ENCODE data around the gene CALY. TPM values are rescaled to one million over a fixed set of nuclear protein-coding genes. Genes with fewer than 3 reads are reported as not detected.

The CALY gene
- total RNA-seq, 1 experiment from 2014 or later: 0.47 TPM

DNA sequence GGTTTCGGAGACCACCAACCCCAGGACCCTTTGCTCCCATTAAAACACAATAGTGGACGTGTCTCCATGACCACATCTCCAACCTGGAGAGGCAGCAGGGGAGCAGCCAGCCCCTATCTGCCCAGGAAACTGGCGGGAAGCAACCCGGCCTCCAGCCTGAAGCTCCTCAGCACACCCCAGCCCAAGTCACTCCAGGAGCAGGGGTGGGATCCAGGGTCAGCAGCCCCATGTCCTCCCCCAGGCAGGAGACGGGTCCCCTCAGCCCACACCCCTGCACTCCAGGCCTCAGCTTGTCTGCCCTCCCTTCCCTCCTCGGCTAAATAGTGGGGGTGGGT, 60.6 kb downstream of the CALY start:
- ChIA-PET CTCF (no interaction called here), POLR2A (no interaction called here), RAD21 (ENCODE audit: low non-redundant PET in 1 of 2, low total read pairs in 2 of 2, uncharacterized antibody in 2 of 2, unreplicated experiment in 2 of 2) (no interaction called here)
- Histone ChIP-seq H4K20me1 (ENCODE audit: insufficient read depth) (no peaks in the 10 kb centered on the region), H3K9me3 (ENCODE audit: control insufficient read depth in 1 of 2, insufficient read depth in 1 of 2, low read depth in 1 of 2, low read length in 2 of 2) (no peaks in the 10 kb centered on the region), H3K9me2 (ENCODE audit: insufficient read depth) (no peaks in the 10 kb centered on the region), H3K4me1 (ENCODE audit: control insufficient read depth in 1 of 2, insufficient read depth in 2 of 2, low read length in 2 of 2) (no peaks in the 10 kb centered on the region), H3K36me3 (ENCODE audit: control insufficient read depth in 1 of 2, insufficient read depth in 2 of 2, low read length in 2 of 2) (no peaks in the 10 kb centered on the region), H3K27me3 (ENCODE audit: insufficient read depth, low read length) (no peaks in the 10 kb centered on the region), H2AFZ (ENCODE audit: low read depth, low read length, poor library complexity, severe bottlenecking) (no peak overlapping the region), H3K27ac (ENCODE audit: low read depth, low read length) (no peak overlapping the region), H3K4me2 (ENCODE audit: low read length) (no peak overlapping the region), H3K79me2 (ENCODE audit: insufficient read depth, low read length) (no peaks in the 10 kb centered on the region), H3K4me3 (replicated peaks in 1 of 2; ENCODE audit: low read depth in 1 of 2, low read length in 2 of 2) (no peak overlapping the region), H3K9ac (ENCODE audit: low read length) (no peak overlapping the region)
- DNase-seq (ENCODE audit: low read depth, low spot score) (no peak), ATAC-seq (no peak)
- TF ChIP-seq, protein P1, sequence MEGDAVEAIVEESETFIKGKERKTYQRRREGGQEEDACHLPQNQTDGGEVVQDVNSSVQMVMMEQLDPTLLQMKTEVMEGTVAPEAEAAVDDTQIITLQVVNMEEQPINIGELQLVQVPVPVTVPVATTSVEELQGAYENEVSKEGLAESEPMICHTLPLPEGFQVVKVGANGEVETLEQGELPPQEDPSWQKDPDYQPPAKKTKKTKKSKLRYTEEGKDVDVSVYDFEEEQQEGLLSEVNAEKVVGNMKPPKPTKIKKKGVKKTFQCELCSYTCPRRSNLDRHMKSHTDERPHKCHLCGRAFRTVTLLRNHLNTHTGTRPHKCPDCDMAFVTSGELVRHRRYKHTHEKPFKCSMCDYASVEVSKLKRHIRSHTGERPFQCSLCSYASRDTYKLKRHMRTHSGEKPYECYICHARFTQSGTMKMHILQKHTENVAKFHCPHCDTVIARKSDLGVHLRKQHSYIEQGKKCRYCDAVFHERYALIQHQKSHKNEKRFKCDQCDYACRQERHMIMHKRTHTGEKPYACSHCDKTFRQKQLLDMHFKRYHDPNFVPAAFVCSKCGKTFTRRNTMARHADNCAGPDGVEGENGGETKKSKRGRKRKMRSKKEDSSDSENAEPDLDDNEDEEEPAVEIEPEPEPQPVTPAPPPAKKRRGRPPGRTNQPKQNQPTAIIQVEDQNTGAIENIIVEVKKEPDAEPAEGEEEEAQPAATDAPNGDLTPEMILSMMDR (IDR thresholded peaks at IDR 0.05 in 2 of 3, conservative IDR thresholded peaks at IDR 0.05 in 1 of 3; ENCODE audit: borderline replicate concordance in 1 of 3, insufficient read depth in 1 of 3, low read depth in 2 of 3, low read length in 2 of 3): no peak
- no peak for TF ChIP-seq ZFX (IDR thresholded peaks at IDR 0.05)
- TF ChIP-seq ELF1 (IDR thresholded peaks at IDR 0.05; ENCODE audit: borderline replicate concordance, low read depth): no peak
- TF ChIP-seq, protein P2, sequence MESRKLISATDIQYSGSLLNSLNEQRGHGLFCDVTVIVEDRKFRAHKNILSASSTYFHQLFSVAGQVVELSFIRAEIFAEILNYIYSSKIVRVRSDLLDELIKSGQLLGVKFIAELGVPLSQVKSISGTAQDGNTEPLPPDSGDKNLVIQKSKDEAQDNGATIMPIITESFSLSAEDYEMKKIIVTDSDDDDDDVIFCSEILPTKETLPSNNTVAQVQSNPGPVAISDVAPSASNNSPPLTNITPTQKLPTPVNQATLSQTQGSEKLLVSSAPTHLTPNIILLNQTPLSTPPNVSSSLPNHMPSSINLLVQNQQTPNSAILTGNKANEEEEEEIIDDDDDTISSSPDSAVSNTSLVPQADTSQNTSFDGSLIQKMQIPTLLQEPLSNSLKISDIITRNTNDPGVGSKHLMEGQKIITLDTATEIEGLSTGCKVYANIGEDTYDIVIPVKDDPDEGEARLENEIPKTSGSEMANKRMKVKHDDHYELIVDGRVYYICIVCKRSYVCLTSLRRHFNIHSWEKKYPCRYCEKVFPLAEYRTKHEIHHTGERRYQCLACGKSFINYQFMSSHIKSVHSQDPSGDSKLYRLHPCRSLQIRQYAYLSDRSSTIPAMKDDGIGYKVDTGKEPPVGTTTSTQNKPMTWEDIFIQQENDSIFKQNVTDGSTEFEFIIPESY (IDR thresholded peaks at IDR 0.05; ENCODE audit: extremely low read depth, insufficient replicate concordance, low read length): no peak
- no peak for TF ChIP-seq EGR1 (IDR thresholded peaks at IDR 0.05; ENCODE audit: low read depth)
- no peak for TF ChIP-seq SRF (IDR thresholded peaks at IDR 0.05; ENCODE audit: low read depth)
- TF ChIP-seq, protein P3, sequence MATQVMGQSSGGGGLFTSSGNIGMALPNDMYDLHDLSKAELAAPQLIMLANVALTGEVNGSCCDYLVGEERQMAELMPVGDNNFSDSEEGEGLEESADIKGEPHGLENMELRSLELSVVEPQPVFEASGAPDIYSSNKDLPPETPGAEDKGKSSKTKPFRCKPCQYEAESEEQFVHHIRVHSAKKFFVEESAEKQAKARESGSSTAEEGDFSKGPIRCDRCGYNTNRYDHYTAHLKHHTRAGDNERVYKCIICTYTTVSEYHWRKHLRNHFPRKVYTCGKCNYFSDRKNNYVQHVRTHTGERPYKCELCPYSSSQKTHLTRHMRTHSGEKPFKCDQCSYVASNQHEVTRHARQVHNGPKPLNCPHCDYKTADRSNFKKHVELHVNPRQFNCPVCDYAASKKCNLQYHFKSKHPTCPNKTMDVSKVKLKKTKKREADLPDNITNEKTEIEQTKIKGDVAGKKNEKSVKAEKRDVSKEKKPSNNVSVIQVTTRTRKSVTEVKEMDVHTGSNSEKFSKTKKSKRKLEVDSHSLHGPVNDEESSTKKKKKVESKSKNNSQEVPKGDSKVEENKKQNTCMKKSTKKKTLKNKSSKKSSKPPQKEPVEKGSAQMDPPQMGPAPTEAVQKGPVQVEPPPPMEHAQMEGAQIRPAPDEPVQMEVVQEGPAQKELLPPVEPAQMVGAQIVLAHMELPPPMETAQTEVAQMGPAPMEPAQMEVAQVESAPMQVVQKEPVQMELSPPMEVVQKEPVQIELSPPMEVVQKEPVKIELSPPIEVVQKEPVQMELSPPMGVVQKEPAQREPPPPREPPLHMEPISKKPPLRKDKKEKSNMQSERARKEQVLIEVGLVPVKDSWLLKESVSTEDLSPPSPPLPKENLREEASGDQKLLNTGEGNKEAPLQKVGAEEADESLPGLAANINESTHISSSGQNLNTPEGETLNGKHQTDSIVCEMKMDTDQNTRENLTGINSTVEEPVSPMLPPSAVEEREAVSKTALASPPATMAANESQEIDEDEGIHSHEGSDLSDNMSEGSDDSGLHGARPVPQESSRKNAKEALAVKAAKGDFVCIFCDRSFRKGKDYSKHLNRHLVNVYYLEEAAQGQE (IDR thresholded peaks at IDR 0.05; ENCODE audit: low read depth): no peak
- TF ChIP-seq EZH2phosphoT487 (IDR thresholded peaks at IDR 0.05; ENCODE audit: borderline replicate concordance): no peak
- TF ChIP-seq CBX3 (IDR thresholded peaks at IDR 0.05; ENCODE audit: low read depth): no peak
- TF ChIP-seq FOSL1 (IDR thresholded peaks at IDR 0.05; ENCODE audit: low read depth): no peak
- TF ChIP-seq, protein P4, sequence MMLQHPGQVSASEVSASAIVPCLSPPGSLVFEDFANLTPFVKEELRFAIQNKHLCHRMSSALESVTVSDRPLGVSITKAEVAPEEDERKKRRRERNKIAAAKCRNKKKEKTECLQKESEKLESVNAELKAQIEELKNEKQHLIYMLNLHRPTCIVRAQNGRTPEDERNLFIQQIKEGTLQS (IDR thresholded peaks at IDR 0.05): no peak
- TF ChIP-seq EZH2 (IDR thresholded peaks at IDR 0.05): no peak
- no peak for TF ChIP-seq JUND (IDR thresholded peaks at IDR 0.05)
- no peak for TF ChIP-seq TCF7L2 (IDR thresholded peaks at IDR 0.05; ENCODE audit: borderline replicate concordance, extremely low read depth, insufficient read depth, insufficient read length)
- TF ChIP-seq SIN3A (IDR thresholded peaks at IDR 0.05; ENCODE audit: low read depth): no peak
- TF ChIP-seq ZNF274 (IDR thresholded peaks at IDR 0.05; ENCODE audit: low read depth, low read length): no peak
- BruUV-seq (replicated peaks): no TSS peak
- intact Hi-C loops (cut with micrococcal nuclease): no loop called here

All from HCT116 (cell line).